Neural cell (in vitro differentiated cells): Measurements from ENCODE around the gene C5orf52. TPM values are rescaled to one million over a fixed set of nuclear protein-coding genes. Genes with fewer than 3 reads are reported as not detected.
"Not testable (repeated sequence)": the region's sequence is repeated elsewhere in the genome, so short reads cannot be mapped to it uniquely, and the experiment has no call there.

Experiments used
- H2AFZ ChIP-seq: fragments of 200-600, 300-800 bp; sonication (generic), shearing (Covaris generic); 2 replicates; pipeline ENCODE4 v1.6.0; 2014; ENCODE audit warnings: low read depth, mild to moderate bottlenecking, antibody characterized with exemption, low read length, moderate library complexity
- H3F3A ChIP-seq: fragments of 200-600 bp; shearing (Covaris generic); 2 replicates; pipeline ENCODE4 v1.6.1; 2016; ENCODE audit warnings: mild to moderate bottlenecking, moderate library complexity, mixed read lengths, antibody characterized with exemption, low read length; ENCODE audit not compliant: insufficient read depth, poor library complexity, severe bottlenecking
- H3K27ac ChIP-seq: fragments of 200-600, 300-800 bp; sonication (generic), shearing (Covaris generic); 2 replicates; pipeline ENCODE4 v1.5.1; 2014; ENCODE audit warnings: mild to moderate bottlenecking, low read length, moderate library complexity
- H3K27me3 ChIP-seq: fragments of 300-800, 200-600 bp; sonication (generic), shearing (Covaris generic); 2 replicates; pipeline ENCODE4 v1.6.0; 2014; ENCODE audit warnings: mild to moderate bottlenecking, low read depth, low read length, moderate library complexity; ENCODE audit not compliant: insufficient read depth
- H3K36me3 ChIP-seq: fragments of 300-800, 200-600 bp; sonication (generic), shearing (Covaris generic); 2 replicates; pipeline ENCODE4 v1.5.1; 2014; ENCODE audit warnings: mild to moderate bottlenecking, antibody characterized with exemption, low read length, moderate library complexity; ENCODE audit not compliant: insufficient read depth
- H3K4me2 ChIP-seq: fragments of 300-800, 200-600 bp; sonication (generic), shearing (Covaris generic); 2 replicates; pipeline ENCODE4 v1.6.0; 2014; ENCODE audit warnings: mild to moderate bottlenecking, low read length
- H3K4me3 ChIP-seq: fragments of 300-800, 200-600 bp; sonication (generic), shearing (Covaris generic); 2 replicates; pipeline ENCODE4 v1.5.1; 2014; ENCODE audit warnings: mild to moderate bottlenecking, low read length, moderate library complexity
- H3K79me2 ChIP-seq: fragments of 200-600 bp; shearing (Covaris generic); replicated peaks from 2 replicates; pipeline ENCODE4 v1.6.0; 2014; ENCODE audit warnings: mild to moderate bottlenecking, low read length, moderate library complexity; ENCODE audit not compliant: insufficient read depth
- H3K9ac ChIP-seq: fragments of 300-800, 200-600 bp; sonication (generic), shearing (Covaris generic); 2 replicates; pipeline ENCODE4 v1.6.1; 2016; ENCODE audit warnings: mild to moderate bottlenecking, low read length, mixed read lengths
- H3K9me2 ChIP-seq: fragments of 200-600 bp; shearing (Covaris generic); 2 replicates; pipeline ENCODE4 v1.6.1; 2016; ENCODE audit warnings: mild to moderate bottlenecking, low read length, mixed read lengths; ENCODE audit not compliant: insufficient read depth
- H3K9me3 ChIP-seq: fragments of 200-600, 300-800 bp; sonication (generic), shearing (Covaris generic); 2 replicates; pipeline ENCODE4 v1.6.1; 2016; ENCODE audit warnings: mild to moderate bottlenecking, mixed run types, low read length, moderate library complexity, mixed read lengths
- H4K20me1 ChIP-seq: fragments of 200-600 bp; shearing (Covaris generic); 2 replicates; pipeline ENCODE4 v1.6.1; 2016; ENCODE audit warnings: mild to moderate bottlenecking, mixed run types; ENCODE audit not compliant: insufficient read depth
- polyA plus RNA-seq: library from polyadenylated mRNA; depleted of rRNA; stranded (reverse); fragments of >200 nt; gene quantifications from 2 replicates; pipeline ENCODE4 v1.2.3, GENCODE V29; 2014

The C5orf52 gene
- polyA plus RNA-seq, 1 donor from 2014 or later, result not detected

DNA sequence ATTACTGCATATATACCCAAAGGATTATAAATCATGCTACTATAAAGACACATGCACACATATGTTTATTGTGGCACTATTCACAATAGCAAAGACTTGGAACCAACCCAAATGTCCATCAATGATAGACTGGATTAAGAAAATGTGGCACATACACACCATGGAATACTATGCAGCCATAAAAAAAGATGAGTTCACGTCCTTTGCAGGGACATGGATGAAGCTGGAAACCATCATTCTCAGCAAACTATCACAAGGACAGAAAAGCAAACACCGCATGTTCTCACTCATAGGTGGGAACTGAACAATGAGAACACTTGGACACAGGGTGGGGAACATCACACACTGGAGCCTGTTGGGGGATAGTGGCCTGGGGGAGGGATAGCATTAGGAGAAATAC, 55.3 kb downstream of the C5orf52 start:
- not testable (repeated sequence) for H3K9me2 ChIP-seq, H3F3A ChIP-seq, H4K20me1 ChIP-seq, H3K27ac ChIP-seq, H3K36me3 ChIP-seq, H3K4me2 ChIP-seq, H2AFZ ChIP-seq, H3K79me2 ChIP-seq, H3K4me3 ChIP-seq, H3K27me3 ChIP-seq, H3K9me3 ChIP-seq, H3K9ac ChIP-seq

DNA sequence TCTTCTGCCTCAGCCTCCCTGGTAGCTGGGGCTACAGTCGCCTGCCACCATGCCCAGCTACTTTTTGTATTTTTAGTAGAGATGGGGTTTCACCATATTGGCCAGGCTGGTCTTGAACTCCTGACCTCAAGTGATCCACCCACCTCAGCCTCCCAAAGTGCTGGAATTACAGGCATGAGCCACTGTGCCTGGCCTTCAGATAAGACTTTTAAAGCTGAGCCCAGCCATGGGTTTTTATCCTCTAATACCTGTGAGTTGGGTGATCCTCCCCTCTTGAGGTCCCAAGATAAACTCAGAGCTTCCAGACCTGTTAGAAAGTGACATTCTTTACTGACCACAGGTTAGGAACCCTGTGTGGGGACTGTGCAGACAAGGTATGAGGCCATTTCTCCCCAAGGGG, 56.5 kb downstream of the C5orf52 start:
- H3K36me3 ChIP-seq, H3K9me3 ChIP-seq, H3K9me2 ChIP-seq, H3K4me2 ChIP-seq, H4K20me1 ChIP-seq, H2AFZ ChIP-seq, H3F3A ChIP-seq, H3K27ac ChIP-seq, H3K4me3 ChIP-seq, H3K27me3 ChIP-seq, H3K79me2 ChIP-seq, H3K9ac ChIP-seq: not testable (repeated sequence)

Other genes starting within 250 kb of the C5orf52 start
- not detected in 2 replicates for gene NIPAL4, start 211.3 kb upstream of the C5orf52 start, polyA plus RNA-seq
- gene ADAM19, start 95.8 kb upstream of the C5orf52 start, polyA plus RNA-seq, result 9.9 and 14.0 TPM in 2 replicates
- gene SOX30, start 19.1 kb upstream of the C5orf52 start, polyA plus RNA-seq, result not detected in 2 replicates
- 7.9 and 11.9 TPM in 2 replicates for gene THG1L, start 59.9 kb downstream of the C5orf52 start, polyA plus RNA-seq
- gene LSM11, start 72.2 kb downstream of the C5orf52 start, polyA plus RNA-seq, result 26.4 and 30.6 TPM in 2 replicates
- 47.3 and 51.5 TPM in 2 replicates for gene CLINT1, start 187.6 kb downstream of the C5orf52 start, polyA plus RNA-seq